Stimulated activated CD4-positive, alpha-beta T cell treated with anti-CD3 and anti-CD28 coated beads, Interleukin-1b, Interleukin-23, amount 100 ng/mL, for 48 hours (primary cell): Measurements from ENCODE around the gene JAZF1.
A peak's percentile ranks its signal among the peaks of the same experiment; 100 is the strongest.

Experiments
- DNase-seq: peaks from one replicate; pipeline ENCODE4 v3.0.0-alpha.2; 2020

The JAZF1 gene

GRCh38 chr7:28096713-28097112 is 83.9 kb downstream of the JAZF1 start:
- DNase-seq: peak; percentile 16

GRCh38 chr7:28095231-28095630 is 85.4 kb downstream of the JAZF1 start:
- no peak for DNase-seq

GRCh38 chr7:28093623-28094232 is 86.9 kb downstream of the JAZF1 start:
- DNase-seq: peak; percentile 75

- no peak for DNase-seq
These were observed 89.4 kb downstream of the JAZF1 start for GRCh38 chr7:28091190-28091589.

GRCh38 chr7:28088901-28089714 is 91.5 kb downstream of the JAZF1 start:
- no peak for DNase-seq

- DNase-seq: no peak
These were observed 92.6 kb downstream of the JAZF1 start for GRCh38 chr7:28088032-28088431.

- DNase-seq: no peak
These were observed 94.4 kb downstream of the JAZF1 start for GRCh38 chr7:28086198-28086597.

- no peak for DNase-seq
These were observed 96.3 kb downstream of the JAZF1 start for GRCh38 chr7:28083998-28084985.

- no peak for DNase-seq
These were observed 97.2 kb downstream of the JAZF1 start for GRCh38 chr7:28083164-28083997.

- DNase-seq: no peak
These were observed 98.5 kb downstream of the JAZF1 start for GRCh38 chr7:28082071-28082470.

- no peak for DNase-seq
These were observed 99.6 kb downstream of the JAZF1 start for GRCh38 chr7:28081016-28081415.

- peak; percentile 47 for DNase-seq
These were observed 102.3 kb downstream of the JAZF1 start for GRCh38 chr7:28078036-28078901.

- no peak for DNase-seq
These were observed 103.0 kb downstream of the JAZF1 start for GRCh38 chr7:28077616-28078015.

GRCh38 chr7:28076423-28077200 is 104.0 kb downstream of the JAZF1 start:
- DNase-seq: no peak

GRCh38 chr7:28075674-28076358 is 104.8 kb downstream of the JAZF1 start:
- no peak for DNase-seq

- DNase-seq: no peak
These were observed 107.6 kb downstream of the JAZF1 start for GRCh38 chr7:28072876-28073514.

GRCh38 chr7:28071570-28071969 is 109.0 kb downstream of the JAZF1 start:
- DNase-seq: no peak

- no peak for DNase-seq
These were observed 110.1 kb downstream of the JAZF1 start for GRCh38 chr7:28070297-28071055.

- no peak for DNase-seq
These were observed 110.8 kb downstream of the JAZF1 start for GRCh38 chr7:28069807-28070206.
